HG03354 (cell line): ENCODE measurements around the gene FLOT1.
A peak's percentile ranks its signal among the peaks of the same experiment; 100 is the strongest.

Source experiments
- ATAC-seq: cut with Tn5 transposase; IDR thresholded peaks from one replicate; pipeline ENCODE4 v1.9.1; 2021; ENCODE audit warnings: mild to moderate bottlenecking; ENCODE audit not compliant: unreplicated experiment, poor library complexity, severe bottlenecking

Gene FLOT1

GRCh38 chr6:30684386-30685156 lies 57.9 kb downstream of the FLOT1 start:
- ATAC-seq = no peak

GRCh38 chr6:30683980-30684338 lies 58.5 kb downstream of the FLOT1 start:
- ATAC-seq = no peak

GRCh38 chr6:30683183-30683979 lies 59.1 kb downstream of the FLOT1 start:
- ATAC-seq = no peak

GRCh38 chr6:30682143-30683117 lies 60.1 kb downstream of the FLOT1 start:
- ATAC-seq = peak; percentile 44

- ATAC-seq = no peak
These were observed 60.7 kb downstream of the FLOT1 start for GRCh38 chr6:30681766-30682142.

GRCh38 chr6:30679765-30680535 lies 62.5 kb downstream of the FLOT1 start:
- no peak for ATAC-seq

- peak; percentile 43 for ATAC-seq
These were observed 63.3 kb downstream of the FLOT1 start for GRCh38 chr6:30678964-30679726.
